Measurements from ENCODE around the gene SNX30.
A peak's percentile ranks its signal among the peaks of the same experiment; 100 is the strongest.

Gene SNX30

GRCh38 chr9:112833081-112833480 is 82.5 kb downstream of the SNX30 start:
- DNase-seq: no peak

- DNase-seq: no peak
Measured at GRCh38 chr9:112836394-112836793, 85.8 kb downstream of the SNX30 start.

DNA sequence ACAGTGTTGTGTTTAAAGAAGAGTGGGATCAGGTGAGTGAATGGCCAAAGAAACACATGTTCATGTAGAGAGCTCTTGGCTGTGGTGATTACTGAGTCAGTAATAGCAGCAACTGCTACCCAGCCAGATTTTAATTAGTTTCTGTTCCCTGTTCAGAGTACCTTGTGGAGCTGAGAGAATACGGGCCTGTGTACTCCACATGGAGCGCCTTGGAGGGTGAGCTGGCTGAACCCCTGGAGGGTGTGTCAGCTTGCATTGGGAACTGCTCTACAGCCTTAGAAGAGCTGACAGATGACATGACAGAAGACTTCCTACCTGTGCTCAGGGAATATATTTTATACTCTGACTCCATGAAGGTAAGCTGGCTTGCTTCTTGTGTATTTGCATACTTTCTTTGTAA is 87.8 kb downstream of the SNX30 start:
- no peak for DNase-seq

DNA sequence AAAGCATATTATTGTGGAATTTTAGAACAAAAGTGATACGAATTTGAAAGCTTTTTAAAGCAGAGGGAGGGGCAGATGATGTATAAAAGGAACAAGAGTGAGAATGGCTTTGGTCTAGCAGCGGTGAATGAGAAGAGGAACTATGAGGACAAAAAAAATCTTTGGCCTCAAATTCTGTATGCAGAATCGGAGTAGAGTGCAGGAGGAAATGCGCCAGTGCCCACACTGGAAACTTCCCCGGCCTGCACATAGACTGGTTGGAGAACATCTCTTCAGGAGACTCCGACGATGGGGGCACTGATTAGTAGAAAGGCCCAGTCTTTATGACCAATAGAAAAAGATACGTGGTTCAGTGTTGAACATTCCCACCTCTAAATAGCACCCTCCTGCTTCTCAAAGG is 88.8 kb downstream of the SNX30 start:
- no peak for DNase-seq

GRCh38 chr9:112841261-112841660 is 90.7 kb downstream of the SNX30 start:
- DNase-seq: no peak

- no peak for DNase-seq
Measured at GRCh38 chr9:112842555-112842954, 92.0 kb downstream of the SNX30 start.

DNA sequence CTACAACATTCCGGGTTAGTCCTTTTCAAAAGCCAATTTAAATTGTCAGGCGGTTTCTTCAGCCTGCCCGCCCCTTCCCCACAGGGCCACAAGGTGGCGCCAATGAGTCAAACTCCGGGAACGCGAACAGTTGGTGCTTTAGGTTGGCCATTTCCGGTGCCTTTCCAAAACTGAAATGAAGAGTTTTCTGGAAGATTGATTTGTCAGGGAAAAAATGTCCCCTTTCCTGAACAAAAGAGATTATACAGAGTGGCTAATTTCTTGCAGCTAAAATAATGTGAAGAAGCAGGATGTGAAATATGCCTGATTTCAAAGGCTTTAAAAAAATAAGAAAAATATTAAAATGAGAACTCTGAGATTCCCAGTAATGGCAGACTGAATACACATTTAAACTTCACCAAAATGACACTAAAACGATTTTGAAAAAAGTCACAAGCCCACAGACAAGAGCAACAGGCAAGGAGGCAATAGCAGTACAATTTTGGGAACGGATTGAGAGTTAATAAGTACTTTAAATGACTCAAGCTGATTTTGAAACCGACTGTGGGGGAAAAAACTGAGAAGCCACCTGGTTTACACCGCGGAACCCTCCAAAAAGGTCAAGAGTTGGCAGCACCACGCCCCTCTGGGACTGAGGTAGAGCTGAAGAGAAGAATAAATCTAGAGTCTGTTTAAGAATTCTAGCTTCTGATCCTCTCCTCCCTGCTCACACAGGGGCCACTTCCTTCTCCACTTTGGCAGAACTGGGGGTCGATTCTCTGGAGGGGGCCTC is 94.4 kb downstream of the SNX30 start:
- DNase-seq: peak; percentile 17

DNA sequence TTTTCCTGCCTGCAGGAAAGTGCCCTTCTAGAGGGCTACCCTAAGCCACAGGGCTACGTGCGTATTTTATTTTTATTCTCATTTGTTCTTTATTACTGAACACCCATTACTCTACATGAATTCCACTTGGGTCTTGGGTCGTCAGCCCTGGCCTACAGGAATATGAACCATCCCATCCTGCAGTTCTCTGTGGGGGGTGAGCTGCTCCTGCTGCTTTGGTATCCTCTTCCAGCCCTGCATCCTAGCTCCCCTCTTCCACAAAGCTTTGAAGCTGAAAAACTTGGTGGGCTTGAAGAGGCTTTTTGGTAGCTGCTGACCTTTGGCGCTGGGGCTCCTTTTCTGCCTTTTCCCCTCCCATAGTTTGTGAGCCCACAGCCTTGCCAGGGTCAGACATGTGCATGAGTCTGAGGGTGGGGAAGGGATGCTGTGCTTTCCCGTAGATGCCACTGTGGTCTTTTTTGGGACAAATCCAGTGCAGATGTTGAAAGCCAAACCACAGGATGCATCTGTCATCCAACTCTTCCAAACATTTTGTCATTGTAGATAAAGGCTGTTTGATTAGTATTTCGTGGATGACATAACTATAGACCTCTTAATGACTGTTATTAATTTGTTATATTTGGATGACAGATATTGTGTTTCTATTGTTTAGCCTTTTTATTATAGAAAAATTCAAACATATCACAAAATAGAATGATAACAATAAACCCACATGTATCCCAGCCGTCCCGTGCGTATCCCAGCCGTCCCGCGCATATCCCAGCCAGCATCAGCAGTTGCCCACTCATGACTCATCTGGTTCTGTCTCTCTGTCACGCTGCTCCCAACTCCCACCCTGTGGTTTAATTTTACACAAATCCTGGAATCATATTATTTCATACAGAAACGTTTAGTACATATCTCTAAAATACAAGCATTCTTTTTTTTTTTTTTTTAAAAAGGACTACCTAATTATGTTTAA is 96.2 kb downstream of the SNX30 start:
- no peak for DNase-seq

GRCh38 chr9:112848316-112849151 is 98.0 kb downstream of the SNX30 start:
- DNase-seq: no peak

DNA sequence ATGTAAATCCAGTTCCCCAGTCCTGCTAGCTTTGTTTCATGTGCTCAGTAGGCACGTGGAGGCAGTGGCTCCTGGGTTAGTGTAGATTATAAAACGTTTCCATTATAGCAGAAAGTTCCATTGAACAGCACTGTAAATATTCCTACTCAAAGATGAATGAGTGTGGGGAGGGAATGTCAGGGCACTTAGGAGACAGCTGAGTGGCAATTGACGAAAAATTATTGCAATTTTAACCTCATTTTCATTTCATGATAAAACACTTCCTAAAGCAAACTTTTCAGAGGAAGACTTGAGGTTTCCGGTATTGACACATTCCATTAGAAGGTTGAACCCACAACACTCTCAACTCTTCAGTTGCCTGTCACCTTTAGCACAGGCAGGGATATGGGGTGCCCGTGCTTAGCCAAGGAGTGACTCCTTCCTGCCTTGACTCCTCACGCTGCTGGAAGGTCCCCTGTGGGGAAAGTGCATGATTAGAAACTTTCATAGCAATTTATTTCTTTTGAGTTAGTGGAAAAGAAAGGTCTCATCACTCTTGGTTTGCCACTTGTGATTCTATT is 98.9 kb downstream of the SNX30 start:
- DNase-seq: no peak

GRCh38 chr9:112850840-112851239 is 100.3 kb downstream of the SNX30 start:
- DNase-seq: no peak

DNA sequence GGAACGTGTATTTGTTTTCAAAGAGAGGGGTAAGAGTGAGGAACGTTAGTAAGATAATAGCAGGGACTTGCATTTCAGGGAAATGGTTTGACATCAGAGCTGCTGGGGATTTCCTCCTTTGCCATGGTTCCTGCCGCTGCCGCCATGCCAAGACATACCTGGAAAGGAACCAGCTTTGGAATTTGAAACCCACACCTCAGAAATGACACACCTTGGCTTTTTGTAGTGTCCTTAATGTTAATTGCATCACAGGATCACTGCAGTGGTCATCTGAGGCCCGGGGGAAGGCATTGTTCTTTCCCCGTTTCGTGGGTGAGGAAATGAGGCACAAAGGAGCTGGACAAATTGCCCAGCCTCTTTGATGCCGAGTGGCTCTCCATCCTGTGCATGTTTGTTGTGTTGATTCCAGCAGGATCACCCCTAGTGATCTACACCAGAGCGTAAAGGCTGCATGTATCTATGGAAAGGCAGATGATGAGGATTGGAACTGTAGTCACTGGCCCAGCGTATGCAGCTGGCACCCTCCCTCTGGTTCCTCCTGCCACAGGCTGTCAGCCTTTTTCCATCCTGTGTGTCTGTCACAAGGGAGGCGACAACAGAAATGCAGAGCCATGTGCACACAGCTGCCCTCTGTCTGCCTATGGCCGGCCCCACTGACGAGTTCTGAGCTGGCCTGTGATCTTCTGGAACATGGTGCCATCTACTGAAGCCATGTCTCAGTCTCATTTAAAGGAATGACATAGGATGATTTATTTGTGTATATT is 102.4 kb downstream of the SNX30 start:
- no peak for DNase-seq

GRCh38 chr9:112853882-112854585 is 103.5 kb downstream of the SNX30 start:
- DNase-seq: no peak

GRCh38 chr9:112854657-112855056 is 104.1 kb downstream of the SNX30 start:
- DNase-seq: no peak

DNA sequence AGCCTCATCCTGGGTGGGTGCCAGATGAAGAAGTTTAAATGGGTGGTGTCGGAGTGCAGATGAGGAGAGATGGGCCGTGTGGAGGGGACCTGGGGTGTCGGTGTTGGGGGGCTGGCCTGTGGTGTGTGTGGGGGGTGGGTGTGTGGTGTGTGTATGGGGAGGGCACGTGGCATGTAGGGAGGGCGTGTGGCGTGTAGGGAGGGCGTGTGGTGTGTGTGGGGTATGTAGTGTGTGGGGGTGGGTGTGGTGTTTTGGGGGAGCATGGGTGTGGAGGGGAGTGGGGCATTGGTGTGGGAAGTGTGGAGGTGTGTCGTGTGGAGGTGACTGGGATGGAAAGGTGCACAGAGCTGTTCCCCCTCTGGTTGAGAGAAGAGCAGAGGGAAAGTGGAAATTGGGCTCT is 105.6 kb downstream of the SNX30 start:
- DNase-seq: no peak

DNA sequence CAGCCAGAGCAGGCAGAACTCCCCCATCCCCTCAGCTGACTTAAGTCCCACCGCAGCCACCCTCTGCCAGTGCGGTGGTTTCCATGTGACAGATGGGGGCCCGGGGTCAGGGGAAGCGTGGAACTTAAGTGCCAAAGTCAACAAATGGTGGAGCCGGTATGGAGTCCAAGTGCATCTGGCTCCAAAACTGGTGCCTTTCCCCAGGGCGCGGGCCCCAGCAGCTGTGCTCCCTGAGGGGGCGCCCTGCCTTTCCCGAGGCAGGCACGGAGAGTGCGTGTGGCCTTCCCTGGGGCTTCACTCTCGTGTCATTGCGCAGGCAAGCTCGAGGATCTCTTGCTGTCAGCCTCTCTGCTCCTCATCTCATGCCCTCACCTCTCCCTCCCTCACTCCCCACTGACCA is 106.3 kb downstream of the SNX30 start:
- no peak for DNase-seq

DNA sequence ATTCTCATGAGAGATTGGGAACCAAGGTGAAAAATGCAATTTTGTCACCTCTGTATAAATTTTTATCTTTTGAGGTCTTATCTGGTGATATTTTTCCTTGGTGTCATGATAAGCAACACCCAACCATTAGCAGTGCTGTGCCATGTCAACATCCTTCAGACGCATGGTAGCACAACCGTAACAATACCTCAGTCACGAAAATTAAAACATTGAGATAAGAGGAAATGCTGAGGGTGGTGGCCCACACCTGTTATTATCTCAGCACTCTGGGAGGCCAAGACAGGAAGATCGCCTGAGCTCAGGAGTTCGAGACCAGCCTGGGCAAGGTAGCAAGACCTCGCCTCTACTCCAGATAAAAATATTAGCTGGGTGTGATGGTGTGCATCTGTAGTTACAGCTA is 107.4 kb downstream of the SNX30 start:
- no peak for DNase-seq

GRCh38 chr9:112858625-112859147 is 108.1 kb downstream of the SNX30 start:
- no peak for DNase-seq

DNA sequence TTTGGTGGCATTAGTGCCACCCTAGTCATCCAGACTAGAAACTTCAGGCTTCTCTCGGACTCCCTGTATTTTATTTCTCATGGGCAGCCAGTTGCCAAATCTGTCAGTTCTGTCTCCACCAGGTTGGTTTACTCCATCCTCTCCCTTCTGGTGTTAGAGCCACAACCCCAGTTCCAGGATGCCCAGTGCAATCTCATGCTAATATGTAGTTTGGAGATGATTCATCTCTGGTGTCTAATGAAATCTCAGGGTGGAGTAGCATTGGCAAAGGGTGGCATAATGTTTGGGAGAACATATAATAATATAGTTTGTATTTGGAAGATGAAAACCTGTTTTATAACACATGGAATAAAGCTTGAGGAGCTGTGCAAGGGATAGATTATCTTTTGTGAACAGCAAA is 109.9 kb downstream of the SNX30 start:
- no peak for DNase-seq

GRCh38 chr9:112861155-112861554 is 110.6 kb downstream of the SNX30 start:
- no peak for DNase-seq

Data from NCI-H1694 (cell line).